ENCODE measurements around the gene ATG5.
"Not testable (repeated sequence)": the region's sequence is repeated elsewhere in the genome, so short reads cannot be mapped to it uniquely, and the experiment has no call there.

The ATG5 gene

GRCh38 chr6:106256201-106256968, 69.2 kb downstream of the ATG5 start:
- no peak for DNase-seq

GRCh38 chr6:106255306-106255705, 70.3 kb downstream of the ATG5 start:
- DNase-seq: no peak

- no peak for DNase-seq
Measured at GRCh38 chr6:106254636-106255035, 70.9 kb downstream of the ATG5 start.

- DNase-seq: no peak
Measured at GRCh38 chr6:106253731-106254130, 71.8 kb downstream of the ATG5 start.

- DNase-seq: no peak
Measured at GRCh38 chr6:106253172-106253571, 72.4 kb downstream of the ATG5 start.

- no peak for DNase-seq
Measured at GRCh38 chr6:106252687-106253086, 72.9 kb downstream of the ATG5 start.

GRCh38 chr6:106251531-106252255, 73.9 kb downstream of the ATG5 start:
- not testable (repeated sequence) for DNase-seq

GRCh38 chr6:106250953-106251352, 74.6 kb downstream of the ATG5 start:
- no peak for DNase-seq

GRCh38 chr6:106249658-106250057, 75.9 kb downstream of the ATG5 start:
- DNase-seq: no peak

- DNase-seq: no peak
Measured at GRCh38 chr6:106247733-106248132, 77.8 kb downstream of the ATG5 start.

GRCh38 chr6:106247293-106247692, 78.3 kb downstream of the ATG5 start:
- DNase-seq: no peak

- no peak for DNase-seq
Measured at GRCh38 chr6:106244931-106245330, 80.6 kb downstream of the ATG5 start.

- DNase-seq: no peak
Measured at GRCh38 chr6:106244521-106244920, 81.0 kb downstream of the ATG5 start.

GRCh38 chr6:106243261-106243660, 82.3 kb downstream of the ATG5 start:
- no peak for DNase-seq

- DNase-seq: no peak
Measured at GRCh38 chr6:106241498-106241897, 84.1 kb downstream of the ATG5 start.

GRCh38 chr6:106237286-106237685, 88.3 kb downstream of the ATG5 start:
- no peak for DNase-seq

GRCh38 chr6:106229876-106230445, 95.6 kb downstream of the ATG5 start:
- DNase-seq: not testable (repeated sequence)

GRCh38 chr6:106227612-106228507, 97.7 kb downstream of the ATG5 start:
- no peak for DNase-seq

GRCh38 chr6:106226676-106227075, 98.9 kb downstream of the ATG5 start:
- no peak for DNase-seq

GRCh38 chr6:106225581-106225980, 100.0 kb downstream of the ATG5 start:
- no peak for DNase-seq

GRCh38 chr6:106223300-106223930, 102.1 kb downstream of the ATG5 start:
- DNase-seq: peak; percentile 57

- no peak for DNase-seq
Measured at GRCh38 chr6:106220485-106220884, 105.1 kb downstream of the ATG5 start.

- no peak for DNase-seq
Measured at GRCh38 chr6:106216527-106216926, 109.0 kb downstream of the ATG5 start.

All from stimulated activated naive CD4-positive, alpha-beta T cell treated with Interleukin-2 at 50 U/mL for 16 hours (primary cell).